ENCODE data around the gene THUMPD3.
A peak's percentile ranks its signal among the peaks of the same experiment; 100 is the strongest.

Gene THUMPD3

GRCh38 chr3:9406856-9407626 is 44.2 kb downstream of the THUMPD3 start:
- Histone ChIP-seq H3K27ac (ENCODE audit: low read depth, low read length, severe bottlenecking) (no peak overlapping the region), H3K36me3 (ENCODE audit: control insufficient read depth, insufficient read depth, low read length) (peaks cover 9% of the 10 kb centered on the region), H3K4me1 (ENCODE audit: control insufficient read depth, insufficient read depth, low read length, poor library complexity, severe bottlenecking) (peaks cover 20% of the 10 kb centered on the region), H3K9me3 (ENCODE audit: control insufficient read depth, low read length) (no peaks in the 10 kb centered on the region), H3K4me3 (ENCODE audit: extremely low read depth, insufficient read depth, low read length, poor library complexity, severe bottlenecking) (no peak overlapping the region)
- 90 to 100% methylated on average over 6 of the region's 7 CpGs for WGBS, 2 experiments (ENCODE audit: insufficient coverage in 2 of 2)

- no peak overlapping the region for H3K27ac ChIP-seq (ENCODE audit: low read depth, low read length, severe bottlenecking)
- peaks cover 14% of the 10 kb centered on the region for H3K4me1 ChIP-seq (ENCODE audit: control insufficient read depth, insufficient read depth, low read length, poor library complexity, severe bottlenecking)
- H3K36me3 ChIP-seq (ENCODE audit: control insufficient read depth, insufficient read depth, low read length) = peaks cover 15% of the 10 kb centered on the region
- no peak overlapping the region for H3K4me3 ChIP-seq (ENCODE audit: extremely low read depth, insufficient read depth, low read length, poor library complexity, severe bottlenecking)
- H3K9me3 ChIP-seq (ENCODE audit: control insufficient read depth, low read length) = no peaks in the 10 kb centered on the region
- WGBS, 2 experiments (ENCODE audit: insufficient coverage in 2 of 2) = 98 to 100% methylated on average over 2 to 4 of the region's 6 CpGs
These were observed 45.2 kb downstream of the THUMPD3 start for GRCh38 chr3:9408061-9408460.

- H3K4me1 ChIP-seq (ENCODE audit: control insufficient read depth, insufficient read depth, low read length, poor library complexity, severe bottlenecking) = peaks cover 9% of the 10 kb centered on the region
- H3K9me3 ChIP-seq (ENCODE audit: control insufficient read depth, low read length) = no peaks in the 10 kb centered on the region
- H3K27ac ChIP-seq (ENCODE audit: low read depth, low read length, severe bottlenecking) = no peak overlapping the region
- peaks cover 20% of the 10 kb centered on the region for H3K36me3 ChIP-seq (ENCODE audit: control insufficient read depth, insufficient read depth, low read length)
- no CpG with 5 or more reads among the region's 1 CpG for WGBS, 2 experiments (ENCODE audit: insufficient coverage in 2 of 2)
- no peak overlapping the region for H3K4me3 ChIP-seq (ENCODE audit: extremely low read depth, insufficient read depth, low read length, poor library complexity, severe bottlenecking)
These were observed 45.7 kb downstream of the THUMPD3 start for GRCh38 chr3:9408546-9408945.

GRCh38 chr3:9409981-9410854 is 47.4 kb downstream of the THUMPD3 start:
- Histone ChIP-seq H3K4me1 (ENCODE audit: control insufficient read depth, insufficient read depth, low read length, poor library complexity, severe bottlenecking) (no peaks in the 10 kb centered on the region), H3K4me3 (ENCODE audit: extremely low read depth, insufficient read depth, low read length, poor library complexity, severe bottlenecking) (no peak overlapping the region), H3K36me3 (ENCODE audit: control insufficient read depth, insufficient read depth, low read length) (peaks cover 24% of the 10 kb centered on the region), H3K9me3 (ENCODE audit: control insufficient read depth, low read length) (no peaks in the 10 kb centered on the region), H3K27ac (ENCODE audit: low read depth, low read length, severe bottlenecking) (no peak overlapping the region)
- WGBS, 2 experiments (ENCODE audit: insufficient coverage in 2 of 2) = 93% methylated on average over 3 of the region's 6 CpGs; no CpG with 5 or more reads in 1 of the 2 experiments

GRCh38 chr3:9411302-9411701 is 48.4 kb downstream of the THUMPD3 start:
- Histone ChIP-seq H3K9me3 (ENCODE audit: control insufficient read depth, low read length) (no peaks in the 10 kb centered on the region), H3K36me3 (ENCODE audit: control insufficient read depth, insufficient read depth, low read length) (peaks cover 34% of the 10 kb centered on the region), H3K4me1 (ENCODE audit: control insufficient read depth, insufficient read depth, low read length, poor library complexity, severe bottlenecking) (peaks cover 4% of the 10 kb centered on the region), H3K27ac (ENCODE audit: low read depth, low read length, severe bottlenecking) (no peak overlapping the region), H3K4me3 (ENCODE audit: extremely low read depth, insufficient read depth, low read length, poor library complexity, severe bottlenecking) (no peak overlapping the region)
- no CpG with 5 or more reads among the region's 1 CpG for WGBS, 2 experiments (ENCODE audit: insufficient coverage in 2 of 2)

- Histone ChIP-seq H3K36me3 (ENCODE audit: control insufficient read depth, insufficient read depth, low read length) (peaks cover 39% of the 10 kb centered on the region), H3K4me3 (ENCODE audit: extremely low read depth, insufficient read depth, low read length, poor library complexity, severe bottlenecking) (no peak overlapping the region), H3K9me3 (ENCODE audit: control insufficient read depth, low read length) (no peaks in the 10 kb centered on the region), H3K4me1 (ENCODE audit: control insufficient read depth, insufficient read depth, low read length, poor library complexity, severe bottlenecking) (peaks cover 4% of the 10 kb centered on the region), H3K27ac (ENCODE audit: low read depth, low read length, severe bottlenecking) (no peak overlapping the region)
- 100% methylated on average over 1 of the region's 1 CpG; no CpG with 5 or more reads in 1 of the 2 experiments for WGBS, 2 experiments (ENCODE audit: insufficient coverage in 2 of 2)
These were observed 49.4 kb downstream of the THUMPD3 start for GRCh38 chr3:9412293-9412692.

GRCh38 chr3:9414826-9415225 is 52.0 kb downstream of the THUMPD3 start:
- H3K9me3 ChIP-seq (ENCODE audit: control insufficient read depth, low read length) = no peaks in the 10 kb centered on the region
- H3K4me1 ChIP-seq (ENCODE audit: control insufficient read depth, insufficient read depth, low read length, poor library complexity, severe bottlenecking) = peaks cover 4% of the 10 kb centered on the region
- no peak overlapping the region for H3K27ac ChIP-seq (ENCODE audit: low read depth, low read length, severe bottlenecking)
- H3K4me3 ChIP-seq (ENCODE audit: extremely low read depth, insufficient read depth, low read length, poor library complexity, severe bottlenecking) = no peak overlapping the region
- peaks cover 35% of the 10 kb centered on the region for H3K36me3 ChIP-seq (ENCODE audit: control insufficient read depth, insufficient read depth, low read length)

GRCh38 chr3:9415485-9416138 is 52.8 kb downstream of the THUMPD3 start:
- Histone ChIP-seq H3K4me3 (ENCODE audit: extremely low read depth, insufficient read depth, low read length, poor library complexity, severe bottlenecking) (no peak overlapping the region), H3K27ac (ENCODE audit: low read depth, low read length, severe bottlenecking) (no peak overlapping the region), H3K9me3 (ENCODE audit: control insufficient read depth, low read length) (no peaks in the 10 kb centered on the region), H3K36me3 (ENCODE audit: control insufficient read depth, insufficient read depth, low read length) (peaks cover 30% of the 10 kb centered on the region), H3K4me1 (ENCODE audit: control insufficient read depth, insufficient read depth, low read length, poor library complexity, severe bottlenecking) (peaks cover 9% of the 10 kb centered on the region)
- WGBS, 2 experiments (ENCODE audit: insufficient coverage in 2 of 2) = 94 to 100% methylated on average over 4 to 5 of the region's 6 CpGs

GRCh38 chr3:9416139-9416780 is 53.4 kb downstream of the THUMPD3 start:
- Histone ChIP-seq H3K4me3 (ENCODE audit: extremely low read depth, insufficient read depth, low read length, poor library complexity, severe bottlenecking) (no peak overlapping the region), H3K9me3 (ENCODE audit: control insufficient read depth, low read length) (no peaks in the 10 kb centered on the region), H3K27ac (ENCODE audit: low read depth, low read length, severe bottlenecking) (no peak overlapping the region), H3K36me3 (ENCODE audit: control insufficient read depth, insufficient read depth, low read length) (peaks cover 30% of the 10 kb centered on the region), H3K4me1 (ENCODE audit: control insufficient read depth, insufficient read depth, low read length, poor library complexity, severe bottlenecking) (peaks cover 13% of the 10 kb centered on the region)
- WGBS, 2 experiments (ENCODE audit: insufficient coverage in 2 of 2) = no CpG with 5 or more reads among the region's 3 CpGs

GRCh38 chr3:9420850-9421549 is 58.1 kb downstream of the THUMPD3 start:
- Histone ChIP-seq H3K4me1 (ENCODE audit: control insufficient read depth, insufficient read depth, low read length, poor library complexity, severe bottlenecking) (peaks cover 18% of the 10 kb centered on the region), H3K27ac (ENCODE audit: low read depth, low read length, severe bottlenecking) (peak overlapping the region; percentile 47), H3K9me3 (ENCODE audit: control insufficient read depth, low read length) (no peaks in the 10 kb centered on the region), H3K4me3 (ENCODE audit: extremely low read depth, insufficient read depth, low read length, poor library complexity, severe bottlenecking) (no peak overlapping the region), H3K36me3 (ENCODE audit: control insufficient read depth, insufficient read depth, low read length) (peaks cover 25% of the 10 kb centered on the region)
- WGBS, 2 experiments (ENCODE audit: insufficient coverage in 2 of 2) = no CpG with 5 or more reads among the region's 2 CpGs
